HL-60 (cell line): Measurements from ENCODE around the gene CEACAM6.

Source experiments
- DNase-seq, 2 experiments: peaks; one replicate each; pipeline ENCODE4 v3.0.0-alpha.2; 2010 to 2020; ENCODE audit warnings: low read depth in 1 of 2, low spot score in 1 of 2
- H3K27ac ChIP-seq: fragments of 250-450 bp; sonication (Bioruptor Pico); replicated peaks from 2 replicates; pipeline ENCODE4 v1.5.1; 2020; ENCODE audit warnings: mild to moderate bottlenecking, moderate library complexity
- H3K27me3 ChIP-seq: fragments of 250-450 bp; sonication (Bioruptor Pico); 2 replicates; pipeline ENCODE4 v1.5.1; 2021; ENCODE audit warnings: mild to moderate bottlenecking, moderate library complexity; ENCODE audit not compliant: insufficient read depth, poor library complexity, severe bottlenecking
- H3K4me3 ChIP-seq: replicated peaks from 2 replicates; pipeline ENCODE4 v1.5.1; 2011; ENCODE audit warnings: mild to moderate bottlenecking, control low read depth, low read length; ENCODE audit not compliant: insufficient read depth
- CTCF ChIP-seq: IDR thresholded peaks from one replicate; pipeline ENCODE4 v1.5.1; 2011; ENCODE audit warnings: low read length, control low read depth, inconsistent platforms; ENCODE audit not compliant: insufficient read depth
- GABPA ChIP-seq: IDR thresholded peaks from 2 replicates; pipeline ENCODE4 v1.6.1; 2012; ENCODE audit warnings: low read depth
- POLR2AphosphoS5 ChIP-seq: IDR thresholded peaks from 2 replicates; pipeline ENCODE4 v1.6.1; 2012; ENCODE audit warnings: low read depth
- REST ChIP-seq: IDR thresholded peaks from 2 replicates; pipeline ENCODE4 v1.6.1; 2012; ENCODE audit warnings: low read depth; ENCODE audit not compliant: insufficient replicate concordance
- SPI1 ChIP-seq: IDR thresholded peaks from 2 replicates; pipeline ENCODE4 v1.6.1; 2012; ENCODE audit warnings: low read depth, mild to moderate bottlenecking, borderline replicate concordance

Gene CEACAM6

GRCh38 chr19:41734585-41734984, 20.7 kb upstream of the CEACAM6 start:
- no peak for DNase-seq
- peaks cover 10% of the 10 kb centered on the region for H3K27me3 ChIP-seq
- no peak overlapping the region for H3K27ac ChIP-seq
- H3K4me3 ChIP-seq, result no peak overlapping the region
- TF ChIP-seq CTCF, result no peak
- no peak for TF ChIP-seq GABPA
- TF ChIP-seq SPI1, result no peak
- TF ChIP-seq POLR2AphosphoS5, result no peak
- no peak for TF ChIP-seq REST

GRCh38 chr19:41735071-41735600, 20.2 kb upstream of the CEACAM6 start:
- TF ChIP-seq REST, result no peak
- no peak for TF ChIP-seq POLR2AphosphoS5
- H3K4me3 ChIP-seq, result no peak overlapping the region
- no peak overlapping the region for H3K27ac ChIP-seq
- H3K27me3 ChIP-seq, result peaks cover 10% of the 10 kb centered on the region
- no peak for DNase-seq

GRCh38 chr19:41739361-41739760, 16.0 kb upstream of the CEACAM6 start:
- Histone ChIP-seq H3K4me3 (no peak overlapping the region), H3K27ac (no peak overlapping the region), H3K27me3 (no peaks in the 10 kb centered on the region)
- no peak for TF ChIP-seq SPI1
- no peak for TF ChIP-seq POLR2AphosphoS5
- TF ChIP-seq CTCF, result no peak
- no peak for TF ChIP-seq REST
- TF ChIP-seq GABPA, result no peak
- DNase-seq, result no peak
